Neutrophil (primary cell): ENCODE data around the gene BCAS3.
"Not testable (repeated sequence)": the region's sequence is repeated elsewhere in the genome, so short reads cannot be mapped to it uniquely, and the experiment has no call there.

ENCODE experiments used
- H3K27ac ChIP-seq: fragments of 200-600 bp; sonication (generic); 2 replicates; pipeline ENCODE4 v1.5.1; 2016; ENCODE audit warnings: mild to moderate bottlenecking, moderate library complexity
- H3K27me3 ChIP-seq: fragments of 200-600 bp; sonication (generic); 2 replicates; pipeline ENCODE4 v1.6.0; 2016; ENCODE audit warnings: mild to moderate bottlenecking
- H3K36me3 ChIP-seq: fragments of 200-600 bp; sonication (generic); 2 replicates; pipeline ENCODE4 v1.5.1; 2017
- H3K4me1 ChIP-seq, 2 experiments: fragments of 200-600 bp in 1 of 2; sonication (generic) in 1 of 2; 1 replicate in 1 of 2; 2 replicates in 1 of 2; pipeline versions ENCODE4 v1.5.1 to v1.6.1; 2013 to 2016; ENCODE audit warnings: low read depth in 1 of 2, low read length in 1 of 2, mild to moderate bottlenecking in 1 of 2, moderate library complexity in 1 of 2; ENCODE audit not compliant: control insufficient read depth in 1 of 2, insufficient read depth in 1 of 2
- H3K4me3 ChIP-seq, 2 experiments: fragments of 200-600 bp in 1 of 2; sonication (generic) in 1 of 2; 1 replicate in 1 of 2; 2 replicates in 1 of 2; pipeline ENCODE4 v1.5.1; 2013 to 2016; ENCODE audit warnings: low read depth in 1 of 2, low read length in 1 of 2, mild to moderate bottlenecking in 1 of 2, moderate library complexity in 1 of 2
- H3K9me3 ChIP-seq: fragments of 200-600 bp; sonication (generic); 2 replicates; pipeline ENCODE4 v1.5.1; 2016
- TF ChIP-seq, protein P1 (sequence below): fragments of 200-600 bp; sonication (generic); IDR thresholded peaks from 2 replicates; pipeline ENCODE4 v1.5.1; 2016; ENCODE audit warnings: antibody characterized with exemption

The BCAS3 gene

DNA sequence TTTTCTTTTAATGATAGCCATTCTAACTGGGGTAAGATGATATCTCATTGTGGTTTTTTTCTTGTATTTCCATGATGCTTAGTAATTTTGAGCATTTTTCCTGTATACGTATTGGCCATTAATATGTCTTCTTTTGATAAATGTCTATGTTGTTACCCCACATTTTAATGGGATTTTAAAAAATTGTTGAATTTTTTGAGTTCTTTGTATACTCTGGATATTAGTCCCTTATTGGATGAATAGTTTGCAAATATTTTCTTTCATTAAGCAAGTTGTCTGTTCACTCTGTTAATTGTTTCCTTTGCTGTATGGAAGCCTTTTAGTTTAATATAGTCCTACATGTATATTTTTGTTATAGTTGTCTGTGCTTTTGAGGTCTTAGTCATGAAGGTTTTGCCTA lies 79.8 kb downstream of the BCAS3 start:
- Histone ChIP-seq H3K4me3 (no peak overlapping the region), H3K27ac (no peak overlapping the region), H3K4me1 (no peaks in the 10 kb centered on the region), H3K27me3 (no peaks in the 10 kb centered on the region), H3K9me3 (no peaks in the 10 kb centered on the region), H3K36me3 (no peaks in the 10 kb centered on the region)
- TF ChIP-seq, protein P1, sequence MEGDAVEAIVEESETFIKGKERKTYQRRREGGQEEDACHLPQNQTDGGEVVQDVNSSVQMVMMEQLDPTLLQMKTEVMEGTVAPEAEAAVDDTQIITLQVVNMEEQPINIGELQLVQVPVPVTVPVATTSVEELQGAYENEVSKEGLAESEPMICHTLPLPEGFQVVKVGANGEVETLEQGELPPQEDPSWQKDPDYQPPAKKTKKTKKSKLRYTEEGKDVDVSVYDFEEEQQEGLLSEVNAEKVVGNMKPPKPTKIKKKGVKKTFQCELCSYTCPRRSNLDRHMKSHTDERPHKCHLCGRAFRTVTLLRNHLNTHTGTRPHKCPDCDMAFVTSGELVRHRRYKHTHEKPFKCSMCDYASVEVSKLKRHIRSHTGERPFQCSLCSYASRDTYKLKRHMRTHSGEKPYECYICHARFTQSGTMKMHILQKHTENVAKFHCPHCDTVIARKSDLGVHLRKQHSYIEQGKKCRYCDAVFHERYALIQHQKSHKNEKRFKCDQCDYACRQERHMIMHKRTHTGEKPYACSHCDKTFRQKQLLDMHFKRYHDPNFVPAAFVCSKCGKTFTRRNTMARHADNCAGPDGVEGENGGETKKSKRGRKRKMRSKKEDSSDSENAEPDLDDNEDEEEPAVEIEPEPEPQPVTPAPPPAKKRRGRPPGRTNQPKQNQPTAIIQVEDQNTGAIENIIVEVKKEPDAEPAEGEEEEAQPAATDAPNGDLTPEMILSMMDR: no peak

- Histone ChIP-seq H3K36me3 (no peaks in the 10 kb centered on the region), H3K4me3 (no peak overlapping the region), H3K9me3 (no peaks in the 10 kb centered on the region), H3K27ac (no peak overlapping the region), H3K27me3 (no peaks in the 10 kb centered on the region), H3K4me1 (no peaks in the 10 kb centered on the region)
- TF ChIP-seq, protein P1: no peak
Measured at GRCh38 chr17:60759756-60760155, 82.1 kb downstream of the BCAS3 start.

- not testable (repeated sequence) for H3K9me3 ChIP-seq, H3K27ac ChIP-seq, H3K4me1 ChIP-seq, H3K36me3 ChIP-seq, H3K4me3 ChIP-seq, H3K27me3 ChIP-seq
Measured at GRCh38 chr17:60761301-60761700, 83.7 kb downstream of the BCAS3 start.

DNA sequence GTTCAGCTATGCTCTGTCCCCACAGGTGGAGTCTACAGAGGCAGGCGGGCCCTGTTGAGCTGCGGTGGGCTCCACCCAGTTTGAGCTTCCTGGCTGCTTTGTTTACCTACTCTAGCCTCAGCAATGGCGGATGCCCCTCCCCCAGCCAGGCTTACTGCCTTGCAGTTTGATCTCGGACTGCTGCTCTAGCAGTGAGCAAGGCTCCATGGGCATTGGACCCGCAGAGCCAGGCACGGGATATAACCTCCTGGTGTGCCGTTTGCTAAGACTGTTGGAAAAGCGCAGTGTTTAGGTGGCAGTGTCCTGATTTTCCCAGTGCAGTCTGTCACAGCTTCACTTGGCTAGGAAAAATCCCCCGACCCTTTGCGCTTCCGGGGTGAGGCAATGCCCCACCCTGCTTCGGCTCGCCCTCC lies 89.1 kb downstream of the BCAS3 start:
- no peaks in the 10 kb centered on the region for H3K4me1 ChIP-seq
- no peaks in the 10 kb centered on the region for H3K36me3 ChIP-seq
- H3K4me3 ChIP-seq: no peak overlapping the region
- TF ChIP-seq, protein P1: no peak
- no peak overlapping the region for H3K27ac ChIP-seq
- H3K9me3 ChIP-seq: no peaks in the 10 kb centered on the region
- H3K27me3 ChIP-seq: no peaks in the 10 kb centered on the region

DNA sequence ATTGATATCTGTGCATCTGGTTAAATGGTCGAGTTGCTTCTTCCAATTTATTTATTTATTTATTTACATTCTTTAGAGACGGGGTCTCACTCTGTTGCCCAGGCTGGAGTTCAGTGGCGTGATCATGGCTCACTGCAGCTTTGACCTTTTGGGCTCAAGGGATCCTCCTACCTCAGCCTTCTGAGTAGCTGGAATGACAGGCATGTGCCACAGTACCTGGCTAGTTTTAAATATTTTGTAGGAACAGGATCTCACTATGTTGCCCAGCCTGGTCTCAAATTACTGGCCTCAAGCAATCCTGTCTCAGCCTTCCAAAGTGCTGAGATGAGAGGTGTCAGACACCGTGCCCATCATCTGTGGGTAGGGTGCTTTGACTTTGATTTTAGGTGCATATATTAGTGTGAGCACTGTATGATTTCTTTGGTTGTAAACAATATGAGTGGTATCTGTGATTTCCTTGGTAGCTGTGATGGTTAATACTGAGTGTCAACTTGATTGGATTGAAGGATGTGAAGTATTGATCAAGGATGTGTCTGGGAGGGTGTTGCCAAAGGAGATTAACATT lies 90.2 kb downstream of the BCAS3 start:
- H3K36me3 ChIP-seq: no peaks in the 10 kb centered on the region
- H3K27me3 ChIP-seq: no peaks in the 10 kb centered on the region
- TF ChIP-seq, protein P1: no peak
- H3K4me3 ChIP-seq: no peak overlapping the region
- no peak overlapping the region for H3K27ac ChIP-seq
- H3K9me3 ChIP-seq: no peaks in the 10 kb centered on the region
- no peaks in the 10 kb centered on the region for H3K4me1 ChIP-seq

DNA sequence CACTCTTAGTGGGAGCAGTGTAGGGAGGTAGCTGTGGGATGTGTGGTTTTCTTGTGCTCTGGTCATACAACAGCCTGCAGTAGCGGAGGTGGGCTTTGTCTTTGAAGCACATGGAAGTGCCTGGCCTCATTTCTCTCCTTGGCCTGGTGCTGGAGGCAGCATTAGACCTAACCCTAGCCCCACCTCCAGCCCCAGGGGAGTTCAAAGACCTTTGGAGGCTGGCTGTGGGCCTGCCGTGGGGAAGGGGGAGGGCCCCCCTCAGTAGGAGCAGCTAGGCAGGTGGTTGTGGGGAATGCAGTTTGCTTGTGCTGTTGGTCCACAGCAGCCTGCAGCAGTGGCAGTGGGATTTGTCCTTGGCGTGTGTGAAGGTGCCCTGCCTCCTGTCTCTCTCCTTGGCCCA lies 91.7 kb downstream of the BCAS3 start:
- Histone ChIP-seq H3K4me1 (no peaks in the 10 kb centered on the region), H3K27me3 (no peaks in the 10 kb centered on the region), H3K4me3 (no peak overlapping the region), H3K36me3 (no peaks in the 10 kb centered on the region), H3K27ac (no peak overlapping the region), H3K9me3 (no peaks in the 10 kb centered on the region)
- TF ChIP-seq, protein P1: no peak
